ENCODE results near the gene ATP8A2.
"Not testable (repeated sequence)": the region's sequence is repeated elsewhere in the genome, so short reads cannot be mapped to it uniquely, and the experiment has no call there.

The ATP8A2 gene

GRCh38 chr13:25371875-25372283, at the start of gene ATP8A2:
TSS of gene ATP8A2 (plus strand) at chr13:25371974. CDS start at chr13:25372213, 239 bp downstream.
- DNase-seq, result no peak

GRCh38 chr13:25324100-25324499, 47.7 kb upstream of the ATP8A2 start:
- DNase-seq, result no peak

- no peak for DNase-seq
Measured at GRCh38 chr13:25329706-25330105, 42.1 kb upstream of the ATP8A2 start.

- no peak for DNase-seq
Measured at GRCh38 chr13:25330541-25330940, 41.2 kb upstream of the ATP8A2 start.

- DNase-seq, result no peak
Measured at GRCh38 chr13:25335856-25336255, 35.9 kb upstream of the ATP8A2 start.

- DNase-seq, result no peak
Measured at GRCh38 chr13:25345576-25345975, 26.2 kb upstream of the ATP8A2 start.

GRCh38 chr13:25347151-25347550, 24.6 kb upstream of the ATP8A2 start:
- DNase-seq, result no peak

- DNase-seq, result no peak
Measured at GRCh38 chr13:25351404-25351803, 20.4 kb upstream of the ATP8A2 start.

GRCh38 chr13:25352230-25352629, 19.5 kb upstream of the ATP8A2 start:
- no peak for DNase-seq

- no peak for DNase-seq
Measured at GRCh38 chr13:25352806-25353205, 19.0 kb upstream of the ATP8A2 start.

- DNase-seq, result no peak
Measured at GRCh38 chr13:25353344-25353743, 18.4 kb upstream of the ATP8A2 start.

- DNase-seq, result no peak
Measured at GRCh38 chr13:25354377-25354776, 17.4 kb upstream of the ATP8A2 start.

- DNase-seq, result not testable (repeated sequence)
Measured at GRCh38 chr13:25360443-25360842, 11.3 kb upstream of the ATP8A2 start.

GRCh38 chr13:25365720-25366235, 6.0 kb upstream of the ATP8A2 start:
- DNase-seq, result no peak

- DNase-seq, result no peak
Measured at GRCh38 chr13:25371158-25371874, 458 bp upstream of the ATP8A2 start.

- peak; percentile 19 for DNase-seq
Measured at GRCh38 chr13:25372284-25373081, 709 bp downstream of the ATP8A2 start.

- DNase-seq, result no peak
Measured at GRCh38 chr13:25375727-25376358, 4.1 kb downstream of the ATP8A2 start.

- DNase-seq, result no peak
Measured at GRCh38 chr13:25377244-25377962, 5.6 kb downstream of the ATP8A2 start.

GRCh38 chr13:25378528-25378927, 6.8 kb downstream of the ATP8A2 start:
- DNase-seq, result no peak

- no peak for DNase-seq
Measured at GRCh38 chr13:25379011-25379410, 7.2 kb downstream of the ATP8A2 start.

GRCh38 chr13:25380082-25380481, 8.3 kb downstream of the ATP8A2 start:
- DNase-seq, result no peak

GRCh38 chr13:25380741-25381324, 9.1 kb downstream of the ATP8A2 start:
- no peak for DNase-seq
